NCI-H128 (cell line): ENCODE results near the gene MRAS.
"Not testable (repeated sequence)": the region's sequence is repeated elsewhere in the genome, so short reads cannot be mapped to it uniquely, and the experiment has no call there.

Source experiments
- DNase-seq: peaks from one replicate; lab custom pipeline; 2025; ENCODE audit not compliant: unreplicated experiment; lab: John Stamatoyannopoulos, UW

Gene MRAS

GRCh38 chr3:138412821-138413551 lies 64.6 kb downstream of the MRAS start:
- no peak for DNase-seq

DNA sequence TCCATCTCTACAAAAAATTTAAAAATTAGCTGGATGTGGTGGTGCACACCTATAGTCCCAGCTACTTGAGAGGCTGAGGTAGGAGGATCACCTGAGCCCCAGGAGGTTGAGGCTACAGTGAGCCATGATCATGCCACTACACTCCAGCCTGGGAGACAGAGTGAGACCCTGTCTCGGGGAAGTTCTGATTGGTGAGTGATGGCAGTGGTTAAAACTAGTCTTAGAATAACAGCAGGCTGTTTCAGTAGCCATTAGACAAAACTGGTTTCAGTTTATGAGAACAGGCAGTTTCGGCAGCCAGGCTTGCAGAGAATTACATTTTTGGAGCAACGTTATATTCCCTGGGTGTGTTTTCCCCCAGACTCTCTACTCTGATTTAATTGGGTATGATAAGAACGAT lies 67.9 kb downstream of the MRAS start:
- DNase-seq = not testable (repeated sequence)

- peak; percentile 79 for DNase-seq
These were observed 69.2 kb downstream of the MRAS start for GRCh38 chr3:138417559-138417982.

DNA sequence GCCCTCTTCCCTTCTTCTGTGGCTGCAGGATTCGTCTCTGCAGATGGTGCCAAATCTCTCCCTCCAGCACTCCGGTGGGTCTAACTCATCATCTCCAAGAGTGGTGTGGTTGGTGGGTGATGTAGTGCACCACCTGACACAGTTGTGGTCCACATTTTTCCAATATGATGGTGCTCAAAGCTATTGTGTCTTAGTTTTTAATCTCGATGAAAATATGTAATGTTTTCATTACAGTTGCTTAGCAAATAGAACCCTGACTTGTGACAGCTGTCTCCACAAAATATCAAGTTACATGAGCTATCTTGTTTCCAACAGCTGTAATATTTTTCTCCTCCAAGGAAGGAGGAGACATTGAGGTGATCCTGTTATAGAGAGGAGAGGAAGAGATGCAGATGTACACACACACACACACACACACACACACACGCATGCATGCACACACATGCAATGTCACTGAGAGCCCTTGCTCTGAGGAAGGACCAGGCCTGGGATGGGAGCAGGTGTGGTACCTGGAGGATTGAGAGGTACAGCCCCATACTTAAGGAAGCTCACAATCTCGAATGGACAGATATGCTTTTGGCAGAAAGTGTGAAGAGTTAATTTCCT lies 70.3 kb downstream of the MRAS start:
- DNase-seq = peak; percentile 15

- DNase-seq = no peak
These were observed 74.9 kb downstream of the MRAS start for GRCh38 chr3:138423316-138423715.

DNA sequence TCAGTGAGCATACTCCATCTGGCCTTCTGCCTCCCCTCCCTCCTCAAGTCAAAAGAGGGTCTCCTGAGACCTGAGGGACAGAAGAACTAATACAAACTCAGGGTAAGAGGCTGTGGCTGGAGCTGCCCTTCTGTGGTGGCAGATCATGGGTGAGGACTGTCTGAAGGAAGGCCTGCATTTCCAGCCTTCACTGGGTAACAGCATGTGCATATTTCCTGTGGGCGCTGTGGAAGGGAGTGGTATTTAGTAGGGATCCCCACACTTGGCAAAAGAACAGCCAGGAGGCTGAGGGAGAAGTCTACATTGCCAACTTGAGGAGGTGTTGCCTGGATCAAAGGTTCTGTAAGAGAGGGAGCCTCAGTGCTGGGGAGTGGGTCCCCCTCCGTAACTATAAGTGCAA lies 75.9 kb downstream of the MRAS start:
- no peak for DNase-seq

DNA sequence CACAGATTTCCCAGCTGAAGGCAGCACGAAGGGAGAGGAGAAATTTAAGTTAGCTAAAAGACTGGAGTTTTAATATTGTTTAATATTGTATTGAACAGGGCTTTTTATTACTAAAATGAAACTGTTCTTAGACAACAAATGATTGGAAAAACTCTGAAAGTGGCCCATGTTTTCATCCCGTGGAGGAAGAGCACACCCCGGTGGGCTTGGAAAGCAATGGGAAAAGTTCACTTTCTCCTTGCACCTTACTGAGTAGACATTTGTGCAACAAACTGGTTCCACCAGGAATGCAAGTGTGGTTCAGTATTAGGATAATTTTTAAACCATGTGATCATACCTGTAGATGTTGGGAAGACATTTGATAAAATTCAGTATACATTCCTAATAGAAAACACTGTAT lies 77.8 kb downstream of the MRAS start:
- DNase-seq = no peak

DNA sequence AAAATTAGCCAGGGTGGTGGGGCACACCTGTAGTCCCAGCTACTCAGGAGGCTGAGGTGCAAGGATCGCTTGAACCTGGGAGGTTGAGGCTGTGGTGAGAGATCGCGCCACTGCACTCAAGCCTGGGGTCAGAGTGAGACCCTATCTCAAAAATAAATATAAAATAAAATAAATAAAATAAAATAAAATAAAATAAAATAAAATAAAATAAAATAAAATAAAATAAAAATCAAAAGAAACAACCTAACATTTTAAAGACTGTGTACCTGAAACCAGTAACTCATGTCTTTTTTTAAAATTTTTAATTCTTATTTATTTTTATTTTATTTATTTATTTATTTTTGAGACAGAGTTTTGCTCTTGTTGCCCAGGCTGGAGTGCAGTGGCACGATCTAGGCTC lies 78.4 kb downstream of the MRAS start:
- not testable (repeated sequence) for DNase-seq

DNA sequence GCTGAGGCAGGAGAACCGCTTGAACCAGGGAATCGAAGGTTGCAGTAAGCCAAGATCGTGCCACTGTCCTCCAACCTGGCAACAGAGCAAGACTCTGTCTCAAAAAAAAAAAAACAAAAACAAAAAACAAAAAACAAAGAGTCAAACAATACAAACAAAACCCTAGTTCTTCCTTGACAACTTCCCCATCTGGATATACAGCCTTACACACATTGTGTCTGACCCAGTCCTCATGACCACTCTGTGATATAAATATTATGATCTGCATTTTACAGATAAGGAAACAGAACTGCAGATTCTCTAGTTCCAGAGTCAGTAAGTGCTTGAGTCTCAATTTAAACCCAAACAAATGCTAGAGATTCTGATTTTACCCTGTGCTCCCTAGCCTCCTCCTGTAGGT lies 81.3 kb downstream of the MRAS start:
- DNase-seq = no peak

DNA sequence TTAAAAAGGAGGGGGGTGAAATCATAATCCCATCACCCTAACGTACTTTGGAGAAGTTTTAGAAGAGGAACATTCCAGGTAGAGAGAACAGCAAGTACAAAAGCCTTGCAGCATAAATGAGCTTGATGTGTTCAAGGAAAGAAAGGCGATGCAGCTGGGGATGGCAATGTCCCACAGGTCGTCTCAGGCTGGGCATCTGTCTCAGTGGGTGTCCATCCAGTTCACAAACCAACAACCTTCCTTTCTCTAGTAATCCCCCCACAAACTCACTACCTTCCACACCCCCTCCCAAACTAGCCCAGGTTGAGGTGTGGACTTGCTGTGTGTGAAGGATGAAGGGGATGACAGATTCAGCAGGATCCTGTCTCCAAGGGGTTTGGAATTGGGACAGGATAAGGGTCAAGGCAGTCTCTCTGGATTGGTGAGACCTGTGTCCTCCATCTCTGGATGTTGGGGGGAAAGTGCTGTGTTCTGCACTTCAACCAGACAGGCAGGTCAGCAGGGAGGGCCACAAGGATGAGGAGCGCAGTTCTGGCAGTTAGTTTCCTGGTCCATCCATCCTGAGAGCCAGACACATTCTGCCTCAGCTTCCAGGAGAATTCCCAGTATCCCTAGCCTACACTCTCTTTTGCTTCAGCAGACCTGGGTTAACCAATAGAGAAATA lies 84.3 kb downstream of the MRAS start:
- no peak for DNase-seq

DNA sequence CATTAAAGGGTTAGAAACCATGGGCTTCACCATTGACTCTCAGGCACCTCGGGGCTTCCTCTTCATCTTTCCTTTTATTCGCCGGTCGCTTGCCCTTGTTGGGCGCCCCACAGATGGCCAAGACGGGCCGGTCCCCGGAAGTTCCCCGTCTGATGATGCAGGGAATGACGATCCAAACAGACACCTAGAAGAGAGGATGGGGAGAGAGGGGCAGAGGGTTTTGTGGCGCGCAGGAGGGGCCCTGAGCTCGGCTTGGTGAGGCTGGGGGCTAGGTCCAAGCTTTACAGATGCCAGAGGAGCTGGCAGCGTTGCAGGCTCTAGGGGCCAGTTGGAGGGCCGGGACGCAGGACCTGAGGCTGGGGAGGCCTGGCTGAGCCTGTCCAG lies 85.5 kb downstream of the MRAS start:
- no peak for DNase-seq

DNA sequence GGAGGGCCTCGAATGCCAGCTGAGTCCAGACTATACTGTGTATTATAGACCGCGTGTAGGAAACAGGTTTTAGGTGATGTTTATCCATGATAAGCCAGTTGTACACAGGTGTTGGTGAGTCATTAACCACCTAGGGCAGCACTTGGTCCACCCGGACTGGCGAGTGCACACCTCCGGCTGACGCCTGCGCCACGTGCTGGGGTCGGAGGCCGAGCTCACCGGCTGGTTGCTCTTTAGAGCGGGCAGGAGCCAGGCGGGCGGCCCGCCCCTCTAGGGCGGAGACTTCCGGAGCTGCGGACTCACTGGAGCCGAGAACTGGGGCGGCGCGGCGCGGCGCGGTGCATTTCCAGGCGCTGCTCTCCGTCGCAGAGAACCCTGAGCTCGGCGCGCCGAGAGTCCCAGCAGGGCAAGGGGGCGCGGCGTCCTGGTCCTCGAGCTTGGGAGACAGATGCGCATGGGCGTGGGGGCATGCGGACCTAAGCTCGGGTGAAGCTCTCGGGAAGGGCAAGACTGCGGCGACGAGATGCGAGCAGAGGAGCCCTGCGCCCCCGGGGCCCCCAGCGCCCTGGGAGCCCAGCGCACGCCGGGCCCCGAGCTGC lies 86.0 kb downstream of the MRAS start, which contains the start of gene ESYT3:
Gene ESYT3, plus strand, starts transcription at position 341 of the 599 bp plus-strand sequence. Its CDS starts 183 bp downstream, at position 524.
- DNase-seq = peak; percentile 14

DNA sequence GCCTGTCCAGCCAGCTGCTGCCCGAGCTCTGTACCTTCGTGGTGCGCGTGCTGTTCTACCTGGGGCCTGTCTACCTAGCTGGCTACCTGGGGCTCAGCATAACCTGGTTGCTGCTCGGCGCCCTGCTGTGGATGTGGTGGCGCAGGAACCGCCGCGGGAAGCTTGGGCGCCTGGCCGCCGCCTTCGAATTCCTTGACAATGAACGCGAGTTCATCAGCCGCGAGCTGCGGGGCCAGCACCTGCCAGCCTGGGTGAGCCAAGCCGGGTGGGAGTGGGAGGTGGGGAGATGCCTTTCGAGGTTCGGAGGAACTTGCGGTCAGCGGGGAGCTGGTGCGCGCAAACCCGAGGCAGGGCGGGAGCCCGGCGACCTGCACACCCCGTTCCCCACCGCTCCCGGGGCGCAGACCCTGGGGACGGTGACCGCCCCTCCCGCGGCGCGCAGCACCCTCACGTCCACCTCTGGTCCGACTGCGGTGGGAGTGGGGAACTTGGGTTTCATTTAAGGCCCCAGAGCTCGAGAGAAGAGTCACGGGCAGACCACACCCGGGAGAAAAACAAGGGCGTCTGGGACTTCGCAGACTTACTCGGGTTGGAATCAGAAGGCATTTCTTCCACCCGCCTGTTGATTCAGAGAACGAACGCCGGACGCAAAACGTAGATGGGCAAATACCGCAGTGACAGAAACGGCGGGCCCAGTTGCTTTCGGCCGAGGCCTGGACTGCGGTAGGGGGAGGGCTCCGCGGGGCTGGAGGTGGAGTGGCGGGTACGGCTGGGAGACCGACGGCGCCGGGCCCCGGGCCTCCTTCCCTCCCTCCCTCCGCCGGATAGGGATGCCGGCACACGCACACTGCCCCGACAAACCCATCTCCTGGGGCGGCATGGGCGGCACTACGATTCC lies 86.7 kb downstream of the MRAS start:
- DNase-seq = no peak

DNA sequence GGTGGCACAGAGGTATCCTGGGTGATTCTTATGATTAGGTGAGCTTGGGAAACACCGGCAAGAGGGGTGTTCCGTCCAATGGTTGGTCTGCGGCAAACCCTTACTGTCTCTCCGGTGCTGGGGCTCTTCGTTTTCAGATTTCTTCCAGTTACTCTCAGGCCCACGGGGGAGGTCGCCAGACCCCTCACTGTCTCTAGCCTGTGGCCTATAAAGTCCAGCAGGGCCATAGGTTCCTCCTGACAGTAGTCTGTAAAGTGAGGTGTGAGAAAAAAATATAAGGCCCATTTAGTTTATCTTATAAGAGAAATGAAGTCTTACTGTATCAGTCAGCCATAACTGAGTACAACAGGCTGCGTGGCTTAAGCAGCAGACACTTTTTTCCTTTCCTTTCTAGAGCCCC lies 87.5 kb downstream of the MRAS start:
- DNase-seq = no peak

GRCh38 chr3:138437281-138437680 lies 88.9 kb downstream of the MRAS start:
- no peak for DNase-seq

GRCh38 chr3:138438896-138439295 lies 90.5 kb downstream of the MRAS start:
- DNase-seq = no peak

DNA sequence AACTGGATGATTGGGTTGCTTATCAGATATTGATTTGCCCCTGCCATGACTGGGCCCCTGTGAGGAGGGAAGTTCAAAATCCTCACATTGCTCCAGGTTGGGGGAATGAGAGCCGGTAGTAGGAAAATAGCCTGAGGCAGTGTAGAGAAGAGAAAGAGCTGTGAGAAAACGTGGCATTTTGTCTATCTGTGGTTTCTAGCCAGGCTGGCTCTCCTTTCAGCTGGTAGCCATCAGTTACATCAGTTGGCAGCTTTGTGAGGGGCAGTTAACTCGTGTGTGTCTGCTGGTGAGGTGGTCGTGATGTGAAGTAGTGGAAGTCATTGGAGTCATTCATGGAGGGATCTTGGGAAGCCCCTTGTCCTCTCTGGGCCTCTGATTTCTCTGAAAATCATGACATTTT lies 91.3 kb downstream of the MRAS start:
- no peak for DNase-seq

DNA sequence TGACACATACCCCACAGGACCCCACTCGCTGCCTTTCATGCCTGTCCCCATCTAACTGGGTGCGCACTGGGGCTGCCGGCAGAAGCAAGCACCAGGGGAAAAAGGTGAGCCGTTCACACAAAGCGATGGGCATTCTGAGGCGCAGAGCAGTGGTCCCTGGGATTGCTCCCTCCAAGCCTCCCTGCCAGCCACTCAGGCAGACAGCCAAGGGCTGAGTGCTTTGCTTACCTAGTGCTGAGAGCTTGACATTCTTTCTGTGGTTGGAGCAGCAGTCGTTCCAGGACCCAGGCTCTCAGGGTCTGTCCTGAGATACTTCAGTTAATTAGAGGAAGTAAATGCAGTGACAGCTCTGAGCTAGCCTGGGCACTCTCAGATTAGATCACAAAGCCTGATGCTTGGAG lies 91.7 kb downstream of the MRAS start:
- DNase-seq = peak; percentile 49

- DNase-seq = no peak
These were observed 92.2 kb downstream of the MRAS start for GRCh38 chr3:138440596-138440995.

DNA sequence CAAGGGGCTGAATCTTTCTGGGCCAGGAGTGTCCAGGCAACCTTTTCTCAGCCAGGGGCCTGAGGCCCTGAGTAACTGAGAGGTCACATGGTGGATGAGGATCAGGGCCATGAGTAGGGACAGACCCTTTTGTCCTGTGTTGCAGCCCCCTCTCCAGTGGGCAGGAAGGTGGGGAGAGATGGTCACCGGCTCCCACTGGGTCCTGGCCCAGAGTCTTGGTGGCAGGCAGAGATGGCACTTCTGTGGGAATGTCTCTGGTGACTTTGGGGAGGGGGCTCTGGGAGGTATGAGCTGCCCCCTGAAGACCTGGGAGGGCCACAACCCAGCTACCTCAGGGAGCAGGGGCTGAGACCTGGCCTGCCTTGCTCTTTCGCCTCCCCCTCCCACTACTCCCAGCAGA lies 92.9 kb downstream of the MRAS start:
- no peak for DNase-seq

DNA sequence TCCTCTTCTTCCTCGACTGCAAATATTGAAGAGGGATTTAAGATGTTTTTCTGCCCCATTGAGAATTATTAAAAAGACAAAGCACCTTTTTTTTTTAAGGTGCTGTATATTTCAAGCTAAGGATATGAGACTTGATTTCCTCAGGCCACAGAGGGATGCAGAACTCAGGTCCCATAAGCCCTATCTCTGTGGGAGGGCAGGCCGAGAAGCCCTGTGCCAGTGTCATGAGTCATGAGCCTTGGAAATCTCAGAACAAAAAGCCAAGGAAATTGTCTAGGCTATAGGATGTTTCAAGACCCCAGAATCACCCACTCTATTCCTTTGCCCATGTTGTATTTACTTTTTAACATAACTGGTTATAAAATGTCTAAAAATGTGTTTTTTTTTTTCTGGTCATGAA lies 93.4 kb downstream of the MRAS start:
- no peak for DNase-seq
